Endothelial cell of umbilical vein (primary cell): ENCODE data around the gene ALDH6A1. TPM values are rescaled to one million over a fixed set of nuclear protein-coding genes. Genes with fewer than 3 reads are reported as not detected.
"Not testable (repeated sequence)": the region's sequence is repeated elsewhere in the genome, so short reads cannot be mapped to it uniquely, and the experiment has no call there.

Experiments used
- BruUV-seq: library from RNA; stranded (reverse); fragments of 400-500 nt; replicated peaks from 2 replicates; lab custom pipeline; 2021; lab: Mats Ljungman, UMichigan
- CTCF ChIA-PET: fragments of 300-600, 350-600 bp; sonication (Branson Sonifier 250); formaldehyde crosslinking; loops from one replicate; lab custom pipeline; 2021; ENCODE audit warnings: antibody characterized with exemption, inconsistent platforms; lab: Charles Lee
- POLR2A ChIA-PET: fragments of 300-600, 350-600 bp; sonication (Branson Sonifier 250); formaldehyde crosslinking; loops from one replicate; lab custom pipeline; 2021; ENCODE audit warnings: antibody characterized with exemption, inconsistent platforms; lab: Charles Lee
- DNase-seq: peaks from one replicate; pipeline ENCODE4 v3.0.0-alpha.2; 2011; ENCODE audit warnings: low read depth, low spot score
- FAIRE-seq: peaks from 2 replicates; lab custom pipeline; 2011; peaks lifted over from hg19 to GRCh38; lab: Jason Lieb, UNC
- H2AFZ ChIP-seq: 2 replicates; pipeline ENCODE4 v1.6.0; 2012; ENCODE audit warnings: low read depth, low read length, control low read depth, inconsistent platforms
- H3K27ac ChIP-seq: 2 replicates; pipeline ENCODE4 v1.5.1; 2011; ENCODE audit warnings: low read depth, mild to moderate bottlenecking, control low read depth, low read length, moderate library complexity; ENCODE audit not compliant: insufficient read depth
- H3K27me3 ChIP-seq, 2 experiments: 2 replicates each; pipeline versions ENCODE4 v1.6.0 to v1.6.1; 2011; ENCODE audit warnings: low read length in 2 of 2, mixed read lengths in 1 of 2; ENCODE audit not compliant: control insufficient read depth in 2 of 2, insufficient read depth in 2 of 2
- H3K36me3 ChIP-seq, 2 experiments: 2 replicates in 1 of 2; 3 replicates in 1 of 2; pipeline ENCODE4 v1.5.1; 2011; ENCODE audit warnings: low read length in 2 of 2, mild to moderate bottlenecking in 1 of 2, moderate library complexity in 1 of 2; ENCODE audit not compliant: control insufficient read depth in 2 of 2, insufficient read depth in 2 of 2; ENCODE audit errors: extremely low read depth in 1 of 2
- H3K4me1 ChIP-seq: 3 replicates; pipeline ENCODE4 v1.5.1; 2011; ENCODE audit warnings: mild to moderate bottlenecking, low read length; ENCODE audit not compliant: control insufficient read depth, insufficient read depth; ENCODE audit errors: extremely low read depth
- H3K4me2 ChIP-seq: 2 replicates; pipeline ENCODE4 v1.6.1; 2011; ENCODE audit warnings: low read length, control low read depth, mixed read lengths; ENCODE audit not compliant: insufficient read depth
- H3K4me3 ChIP-seq, 3 experiments: fragments of 200-600 bp in 1 of 3; sonication (generic), shearing (Covaris generic) in 1 of 3; replicated peaks in 1 of 3; 2 replicates each; pipeline ENCODE4 v1.5.1; 2011 to 2016; ENCODE audit warnings: control low read depth in 3 of 3, low read length in 3 of 3, mild to moderate bottlenecking in 2 of 3, inconsistent platforms in 1 of 3, low read depth in 1 of 3, moderate library complexity in 1 of 3; ENCODE audit not compliant: insufficient read depth in 1 of 3
- H3K79me2 ChIP-seq: 2 replicates; pipeline ENCODE4 v1.6.0; 2012; ENCODE audit warnings: low read length, inconsistent platforms; ENCODE audit not compliant: control insufficient read depth, insufficient read depth
- H3K9ac ChIP-seq: replicated peaks from 2 replicates; pipeline ENCODE3; 2011; ENCODE audit warnings: low read length, control low read depth; ENCODE audit not compliant: insufficient read depth; ENCODE audit errors: extremely low read depth
- H3K9me1 ChIP-seq: replicated peaks from 3 replicates; pipeline ENCODE4 v1.6.0; 2011; ENCODE audit warnings: mild to moderate bottlenecking, low read length; ENCODE audit not compliant: control insufficient read depth, insufficient read depth; ENCODE audit errors: extremely low read depth
- H3K9me3 ChIP-seq: replicated peaks from 2 replicates; pipeline ENCODE4 v1.5.1; 2012; ENCODE audit warnings: low read length, inconsistent platforms; ENCODE audit not compliant: control insufficient read depth, insufficient read depth
- H4K20me1 ChIP-seq: replicated peaks from 2 replicates; pipeline ENCODE3; 2011; ENCODE audit warnings: mild to moderate bottlenecking, low read length; ENCODE audit not compliant: control insufficient read depth, insufficient read depth; ENCODE audit errors: extremely low read depth
- FOS ChIP-seq: IDR thresholded peaks from 2 replicates; pipeline ENCODE4 v1.6.1; 2011; ENCODE audit warnings: mild to moderate bottlenecking, low read length, moderate library complexity, borderline replicate concordance; ENCODE audit not compliant: insufficient read depth
- GATA2 ChIP-seq: IDR thresholded peaks from 2 replicates; pipeline ENCODE4 v1.7.0; 2011; ENCODE audit warnings: low read depth, mild to moderate bottlenecking, moderate library complexity, mixed read lengths, low read length; ENCODE audit not compliant: insufficient read length, insufficient read depth
- MYC ChIP-seq: IDR thresholded peaks from one replicate; pipeline ENCODE4 v1.6.1; 2011; ENCODE audit warnings: mild to moderate bottlenecking, low read depth, low read length
- POLR2AphosphoS5 ChIP-seq: IDR thresholded peaks from 2 replicates; pipeline ENCODE4 v1.6.1; 2012; ENCODE audit warnings: low read depth, mild to moderate bottlenecking, control low read depth, low read length, moderate library complexity; ENCODE audit not compliant: insufficient read depth
- dilution Hi-C: fragments of 300-500 bp; cut with MboI; formaldehyde crosslinking; loops from one replicate; pipeline ENCODE4 v1.15.0; 2019; ENCODE audit warnings: low sequenced_read_pairs; ENCODE audit not compliant: extremely low pct_ligation_motif_present
- intact Hi-C: fragments of 100-400 bp; cut with micrococcal nuclease; formaldehyde crosslinking; loops from one replicate; pipeline ENCODE4 v1.10.0; 2022
- polyA plus RNA-seq, 4 experiments: library from polyadenylated mRNA; depleted of rRNA in 3 of 4; stranded (reverse) in 3 of 4; unstranded in 1 of 4; fragments of >200 nt; gene quantifications; 2 replicates each; pipeline versions ENCODE4 v1.2.1 to v1.2.3, GENCODE V29; 2011 to 2012; ENCODE audit warnings: missing spikeins in 1 of 4
- total RNA-seq: library from RNA; stranded (reverse); gene quantifications from 2 replicates; pipeline ENCODE4 v1.2.3, GENCODE V29; 2021

ALDH6A1 gene
- total and polyA plus RNA-seq, 2 donors (not counting 3 experiments of a cell fraction or from before 2014, with no cell fraction given), result 5.2 to 10.2 TPM

DNA sequence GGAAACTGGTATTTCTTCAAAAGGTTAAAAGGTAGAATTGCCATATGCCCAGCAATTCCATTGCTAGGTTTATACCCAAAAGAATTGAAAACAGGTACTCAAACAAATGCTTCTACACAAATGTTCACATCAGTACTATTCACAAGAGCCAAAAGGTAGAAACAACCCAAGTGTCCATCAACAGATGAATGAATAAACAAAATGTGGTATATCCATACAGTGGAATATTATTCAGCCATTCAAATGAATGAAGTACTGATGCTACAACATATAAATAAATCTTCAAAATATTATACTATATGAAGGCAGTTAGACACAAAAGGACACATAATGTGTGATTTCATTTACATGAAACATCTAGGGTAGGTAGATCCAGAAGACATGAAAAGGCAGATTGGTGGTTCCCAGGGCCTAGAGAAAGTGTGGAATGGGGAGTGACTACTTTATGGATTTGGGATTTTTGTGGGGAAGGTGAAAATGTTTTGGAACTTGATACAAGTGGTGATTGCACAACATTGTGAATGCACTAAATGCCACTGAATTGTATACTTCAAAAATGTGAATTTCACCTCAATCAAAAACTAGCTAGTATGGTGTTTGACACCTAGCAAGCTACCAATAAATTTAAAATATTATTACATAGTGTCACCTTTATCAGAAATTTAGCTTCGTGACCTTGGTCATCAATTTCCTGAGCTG lies 42.2 kb upstream of the ALDH6A1 start:
- H3K27ac ChIP-seq, result no peak overlapping the region
- H4K20me1 ChIP-seq, result no peaks in the 10 kb centered on the region
- no peaks in the 10 kb centered on the region for H3K9me1 ChIP-seq
- H3K4me2 ChIP-seq, result no peak overlapping the region
- TF ChIP-seq FOS, result no peak
- no peak for TF ChIP-seq GATA2
- no peak for TF ChIP-seq MYC
- no peak for TF ChIP-seq POLR2AphosphoS5
- H3K27me3 ChIP-seq, result no peaks in the 10 kb centered on the region
- FAIRE-seq (no peak), DNase-seq (no peak)
- no TSS peak for BruUV-seq
- intact Hi-C loops, result no loop called here
- no peak overlapping the region for H3K4me3 ChIP-seq
- no peaks in the 10 kb centered on the region for H3K79me2 ChIP-seq
- H3K4me1 ChIP-seq, result no peaks in the 10 kb centered on the region
- dilution Hi-C loops, result no loop called here
- no peaks in the 10 kb centered on the region for H3K36me3 ChIP-seq
- ChIA-PET POLR2A (no interaction called here), CTCF (interaction anchor here (3.1 kb wide), 1 partner anchor 13 kb away, joined by 14 read pairs; no protein-coding TSS in a partner anchor)
- no peak overlapping the region for H2AFZ ChIP-seq
- no peaks in the 10 kb centered on the region for H3K9me3 ChIP-seq
- no peak overlapping the region for H3K9ac ChIP-seq

DNA sequence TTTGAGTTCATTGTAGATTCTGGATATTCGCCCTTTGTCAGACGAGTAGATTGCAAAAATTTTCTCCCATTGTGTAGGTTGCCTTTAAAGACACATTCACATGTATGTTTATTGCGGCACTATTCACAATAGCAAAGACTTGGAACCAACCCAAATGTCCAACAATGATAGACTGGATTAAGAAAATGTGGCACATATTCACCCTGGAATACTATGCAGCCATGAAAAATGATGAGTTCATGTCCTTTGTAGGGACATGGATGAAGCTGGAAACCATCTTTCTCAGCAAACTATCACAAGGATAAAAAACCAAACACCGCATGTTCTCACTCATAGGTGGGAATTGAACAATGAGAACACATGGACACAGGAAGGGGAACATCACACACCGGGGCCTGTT lies 41.2 kb upstream of the ALDH6A1 start:
- intact Hi-C loops, dilution Hi-C loops: not testable (repeated sequence)

More for the DNA sequence above, 41.2 kb upstream of the ALDH6A1 start:
- POLR2A ChIA-PET, H2AFZ ChIP-seq, H3K27me3 ChIP-seq, CTCF ChIA-PET, H3K4me1 ChIP-seq, H4K20me1 ChIP-seq, H3K9me3 ChIP-seq, DNase-seq, H3K9me1 ChIP-seq, H3K9ac ChIP-seq, H3K36me3 ChIP-seq, BruUV-seq, H3K27ac ChIP-seq, H3K4me2 ChIP-seq, FAIRE-seq, H3K4me3 ChIP-seq, H3K79me2 ChIP-seq: not testable (repeated sequence)
